IMR-90 (cell line): ENCODE results near the gene SH3TC1. TPM values are rescaled to one million over a fixed set of nuclear protein-coding genes. Genes with fewer than 3 reads are reported as not detected.

ENCODE experiments used
- ATAC-seq: fragments of 200-7000 bp; cut with Tn5 transposase; 2 replicates; pipeline ENCODE4 v1.9.1; 2020; ENCODE audit warnings: low read depth, mild to moderate bottlenecking, moderate library complexity
- BruUV-seq: library from RNA; stranded (reverse); fragments of 400-500 nt; replicated peaks from 2 replicates; lab custom pipeline; 2021; lab: Mats Ljungman, UMichigan
- CTCF ChIA-PET: fragments of 300-600 bp; formaldehyde crosslinking; extraction: SDS; loops from one replicate; lab custom pipeline; 2021; ENCODE audit warnings: antibody characterized with exemption; lab: Yijun Ruan, JAX
- POLR2A ChIA-PET: fragments of 300-600 bp; sonication (Branson Sonifier 250); formaldehyde crosslinking; loops from one replicate; lab custom pipeline; 2022; ENCODE audit warnings: antibody characterized with exemption; ENCODE audit not compliant: unreplicated experiment; lab: Charles Lee
- DNase-seq: peaks from one replicate; pipeline ENCODE4 v3.0.0; 2013
- H2AFZ ChIP-seq: replicated peaks from 2 replicates; pipeline ENCODE3; 2013; ENCODE audit warnings: low read length, mild to moderate bottlenecking; ENCODE audit not compliant: poor library complexity
- H2AK5ac ChIP-seq: 2 replicates; pipeline ENCODE4 v1.6.1; 2013; ENCODE audit warnings: low read depth, low read length, inconsistent platforms
- H2AK9ac ChIP-seq: replicated peaks from 2 replicates; pipeline ENCODE3; 2013; ENCODE audit warnings: mild to moderate bottlenecking, low read depth, low read length, moderate library complexity; ENCODE audit not compliant: poor library complexity
- H2BK120ac ChIP-seq: 2 replicates; pipeline ENCODE4 v1.6.1; 2013; ENCODE audit warnings: low read depth, low read length, inconsistent platforms
- H2BK15ac ChIP-seq: 3 replicates; pipeline ENCODE4 v1.6.1; 2013; ENCODE audit warnings: low read depth, low read length, inconsistent platforms
- H2BK20ac ChIP-seq: 2 replicates; pipeline ENCODE4 v1.6.1; 2013; ENCODE audit warnings: low read depth, mild to moderate bottlenecking, inconsistent platforms, low read length, moderate library complexity
- H2BK5ac ChIP-seq: 2 replicates; pipeline ENCODE4 v1.6.1; 2013; ENCODE audit warnings: mild to moderate bottlenecking, low read depth, low read length, inconsistent platforms; ENCODE audit not compliant: poor library complexity, severe bottlenecking
- H3K14ac ChIP-seq: replicated peaks from 2 replicates; pipeline ENCODE4 v1.6.1; 2013; ENCODE audit warnings: low read depth, low read length, inconsistent platforms
- H3K18ac ChIP-seq: 2 replicates; pipeline ENCODE4 v1.6.1; 2013; ENCODE audit warnings: low read depth, low read length, control low read depth
- H3K23ac ChIP-seq: 2 replicates; pipeline ENCODE4 v1.6.1; 2013; ENCODE audit warnings: low read depth, low read length, inconsistent platforms
- H3K27ac ChIP-seq: 2 replicates; pipeline ENCODE4 v1.5.1; 2013; ENCODE audit warnings: mild to moderate bottlenecking, control low read depth, low read length; ENCODE audit not compliant: insufficient read depth
- H3K27me3 ChIP-seq: 2 replicates; pipeline ENCODE4 v1.6.1; 2013; ENCODE audit warnings: low read length; ENCODE audit not compliant: control insufficient read depth, insufficient read depth
- H3K36me3 ChIP-seq: 2 replicates; pipeline ENCODE4 v1.6.1; 2013; ENCODE audit warnings: low read length, mixed read lengths; ENCODE audit not compliant: control insufficient read depth, insufficient read depth
- H3K4ac ChIP-seq: 2 replicates; pipeline ENCODE4 v1.6.1; 2013; ENCODE audit warnings: low read depth, low read length, inconsistent platforms
- H3K4me1 ChIP-seq: 2 replicates; pipeline ENCODE4 v1.6.1; 2013; ENCODE audit warnings: low read length, mixed read lengths; ENCODE audit not compliant: control insufficient read depth, insufficient read depth
- H3K4me2 ChIP-seq: 2 replicates; pipeline ENCODE4 v1.6.1; 2013; ENCODE audit warnings: low read depth, mild to moderate bottlenecking, control low read depth, low read length, moderate library complexity
- H3K4me3 ChIP-seq: 2 replicates; pipeline ENCODE4 v1.5.1; 2013; ENCODE audit warnings: low read depth, mild to moderate bottlenecking, control low read depth, low read length, moderate library complexity; ENCODE audit not compliant: insufficient read depth
- H3K56ac ChIP-seq: 2 replicates; pipeline ENCODE4 v1.6.1; 2013; ENCODE audit warnings: low read length, inconsistent platforms; ENCODE audit not compliant: insufficient read depth; ENCODE audit errors: extremely low read depth
- H3K79me1 ChIP-seq, 2 experiments: 2 replicates each; pipeline ENCODE4 v1.6.1; 2013; ENCODE audit warnings: low read length in 2 of 2, inconsistent platforms in 1 of 2, low read depth in 1 of 2
- H3K9ac ChIP-seq: 2 replicates; pipeline ENCODE4 v1.6.1; 2013; ENCODE audit warnings: low read depth, low read length, control low read depth
- H3K9me1 ChIP-seq: 2 replicates; pipeline ENCODE4 v1.6.1; 2013; ENCODE audit warnings: low read length, inconsistent platforms; ENCODE audit not compliant: insufficient read depth
- H3K9me3 ChIP-seq: 2 replicates; pipeline ENCODE4 v1.6.1; 2013; ENCODE audit warnings: low read length; ENCODE audit not compliant: control insufficient read depth, insufficient read depth
- H4K20me1 ChIP-seq: 2 replicates; pipeline ENCODE4 v1.6.1; 2013; ENCODE audit warnings: low read length, inconsistent platforms; ENCODE audit not compliant: insufficient read depth
- H4K5ac ChIP-seq: 2 replicates; pipeline ENCODE4 v1.6.1; 2013; ENCODE audit warnings: mild to moderate bottlenecking, low read depth, low read length, control low read depth
- H4K8ac ChIP-seq, 2 experiments: 2 replicates each; pipeline ENCODE4 v1.6.1; 2013; ENCODE audit warnings: low read depth in 2 of 2, low read length in 2 of 2, control low read depth in 1 of 2, inconsistent platforms in 1 of 2
- H4K91ac ChIP-seq: 2 replicates; pipeline ENCODE4 v1.6.1; 2013; ENCODE audit warnings: low read depth, low read length, inconsistent platforms; ENCODE audit not compliant: insufficient read depth
- CEBPB ChIP-seq: IDR thresholded peaks from 2 replicates; pipeline ENCODE4 v1.6.1; 2012; ENCODE audit warnings: low read depth, low read length, improper control_type of control experiment
- FOS ChIP-seq: fragments of 150-350 bp; IDR thresholded peaks from 2 replicates; pipeline ENCODE4 v1.6.1; 2016; ENCODE audit warnings: low read depth, low read length
- NFE2L2 ChIP-seq: fragments of 150-350 bp; IDR thresholded peaks from 2 replicates; pipeline ENCODE4 v1.6.1; 2016; ENCODE audit warnings: low read depth, mild to moderate bottlenecking, low read length
- RCOR1 ChIP-seq: IDR thresholded peaks from 2 replicates; pipeline ENCODE4 v1.6.1; 2012; ENCODE audit warnings: mild to moderate bottlenecking, low read length, improper control_type of control experiment; ENCODE audit not compliant: insufficient replicate concordance
- RFX5 ChIP-seq: IDR thresholded peaks from 2 replicates; pipeline ENCODE4 v1.8.0; 2012; ENCODE audit warnings: low read depth, mild to moderate bottlenecking, low read length, moderate library complexity
- WGBS, 2 experiments: methylation state at CpG; one replicate each; pipeline versions ENCODE4 v1.1.5 to v1.1.7; 2013; ENCODE audit warnings: missing lambda C conversion rate in 2 of 2; ENCODE audit not compliant: insufficient read length in 1 of 2; ENCODE audit errors: extremely low coverage in 2 of 2; 5-methylcytosine and 5-hydroxymethylcytosine counted together
- dilution Hi-C: fragments of 300-500 bp; cut with HindIII; formaldehyde crosslinking; loops from one replicate; pipeline ENCODE4 v1.14.3; 2018; ENCODE audit warnings: low sequenced_read_pairs; ENCODE audit not compliant: unreplicated experiment
- in situ Hi-C: fragments of 300-500 bp; cut with MboI; formaldehyde crosslinking; loops from 3 replicates; pipeline ENCODE4 v1.14.3; 2019; ENCODE audit warnings: low sequenced_read_pairs, inconsistent platforms, mixed read lengths
- intact Hi-C: fragments of 100-400 bp; cut with micrococcal nuclease; formaldehyde crosslinking; loops from 2 replicates; pipeline ENCODE4 v1.10.0; 2022
- polyA plus RNA-seq, 3 experiments: library from polyadenylated mRNA; depleted of rRNA; stranded (reverse); fragments of >200 nt; gene quantifications; 2 replicates each; pipeline ENCODE4 v1.2.3, GENCODE V29; 2012; ENCODE audit warnings: low replicate concordance in 1 of 3
- total RNA-seq: library from RNA; depleted of rRNA; stranded (reverse); fragments of >200 nt; gene quantifications from 2 replicates; pipeline ENCODE4 v1.2.3, GENCODE V29; 2012
- TF ChIP-seq, protein P1 (sequence below): fragments of 150-350 bp; IDR thresholded peaks from 2 replicates; pipeline ENCODE4 v1.6.1; 2017; ENCODE audit warnings: mild to moderate bottlenecking, antibody characterized with exemption, low read length, low read depth

The SH3TC1 gene
- total and polyA plus RNA-seq, 2 of the 4 experiments (the other 2 are of a cell fraction) = 1.6 to 2.2 TPM

DNA sequence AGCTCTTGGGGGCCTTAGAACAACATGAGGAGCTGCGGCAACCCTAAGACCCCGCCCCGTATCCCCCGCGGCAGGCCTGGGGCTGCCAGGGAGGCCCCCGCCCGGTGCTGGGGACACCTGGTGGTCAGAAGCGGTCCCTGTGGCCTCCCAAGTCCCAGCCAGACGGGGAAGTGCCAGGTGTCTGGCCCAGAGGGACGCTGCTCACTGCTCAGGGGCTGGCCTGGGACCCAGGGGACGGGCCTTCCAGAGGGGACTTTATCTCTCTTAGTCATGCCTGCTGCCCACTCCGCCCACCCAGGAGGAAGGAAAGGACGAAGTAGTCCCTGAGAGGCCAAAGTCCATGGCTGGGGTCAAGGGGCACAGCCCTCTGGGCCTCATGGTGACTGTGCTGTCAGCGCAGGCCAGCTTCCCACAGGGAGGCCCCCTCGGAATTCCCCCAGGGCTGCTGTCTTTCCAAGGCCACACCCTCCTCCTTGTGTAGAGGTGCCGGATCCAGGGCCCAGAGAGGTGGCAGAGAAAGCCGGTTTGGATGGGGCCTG lies 39.5 kb downstream of the SH3TC1 start (continued):
- TF ChIP-seq RCOR1 (no peak), RFX5 (no peak), FOS (no peak), NFE2L2 (no peak)

DNA sequence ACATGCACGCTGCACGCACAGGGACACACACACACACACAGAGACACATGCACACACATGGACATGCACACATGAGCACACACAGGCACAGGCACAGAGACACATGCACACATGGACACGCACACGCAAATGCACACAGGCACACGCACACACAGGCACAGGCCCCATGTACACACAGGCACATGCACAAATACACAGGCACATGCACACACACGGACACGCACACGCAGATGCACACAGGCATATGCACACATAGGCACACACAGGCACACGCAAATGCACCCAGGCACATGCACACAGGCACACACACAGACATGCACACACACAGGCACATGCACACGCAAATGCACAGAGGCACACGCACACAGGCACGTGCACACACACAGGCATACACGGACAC lies 40.1 kb downstream of the SH3TC1 start:
- ChIA-PET CTCF (no interaction called here), POLR2A (no interaction called here)
- Histone ChIP-seq H2AK5ac (no peak overlapping the region), H2AFZ (no peak overlapping the region), H3K4ac (no peak overlapping the region), H4K8ac (no peak overlapping the region), H3K36me3 (no peaks in the 10 kb centered on the region), H2BK20ac (no peak overlapping the region), H2BK15ac (no peak overlapping the region), H3K9ac (no peak overlapping the region), H4K5ac (no peak overlapping the region), H2BK5ac (no peak overlapping the region), H2BK120ac (no peak overlapping the region), H2AK9ac (no peak overlapping the region), H3K9me3 (no peaks in the 10 kb centered on the region), H4K20me1 (no peaks in the 10 kb centered on the region; the same call in 1 of the 2 replicates), H3K4me1 (peaks cover 5% of the 10 kb centered on the region), H3K14ac (no peak overlapping the region), H3K23ac (no peak overlapping the region), H3K4me2 (no peak overlapping the region), H3K27ac (no peak overlapping the region), H4K91ac (no peak overlapping the region), H3K79me1 (no peaks in the 10 kb centered on the region), H3K56ac (no peak overlapping the region), H3K9me1 (no peaks in the 10 kb centered on the region), H3K4me3 (no peak overlapping the region), H3K18ac (no peak overlapping the region), H3K27me3 (no peaks in the 10 kb centered on the region; the same call in 1 of the 2 replicates)
- 96% methylated on average over 5 of the region's 13 CpGs; no CpG with 5 or more reads in 1 of the 2 experiments for WGBS, 2 experiments
- DNase-seq = no peak
- BruUV-seq = no TSS peak
- no peak for TF ChIP-seq CEBPB
- TF ChIP-seq, protein P1, sequence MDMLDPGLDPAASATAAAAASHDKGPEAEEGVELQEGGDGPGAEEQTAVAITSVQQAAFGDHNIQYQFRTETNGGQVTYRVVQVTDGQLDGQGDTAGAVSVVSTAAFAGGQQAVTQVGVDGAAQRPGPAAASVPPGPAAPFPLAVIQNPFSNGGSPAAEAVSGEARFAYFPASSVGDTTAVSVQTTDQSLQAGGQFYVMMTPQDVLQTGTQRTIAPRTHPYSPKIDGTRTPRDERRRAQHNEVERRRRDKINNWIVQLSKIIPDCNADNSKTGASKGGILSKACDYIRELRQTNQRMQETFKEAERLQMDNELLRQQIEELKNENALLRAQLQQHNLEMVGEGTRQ = no peak
- no peak for TF ChIP-seq RCOR1
- no peak for TF ChIP-seq RFX5
- intact Hi-C loops = no loop called here
- in situ Hi-C loops = no loop called here
- dilution Hi-C loops = no loop called here
- no peak for ATAC-seq
